ENCODE results near the gene MPV17L2.

GRCh38 chr19:18156841-18157464, 36.1 kb upstream of the MPV17L2 start:
- no peak for TF ChIP-seq CTCF (IDR thresholded peaks at IDR 0.05)
- no peak for TF ChIP-seq POLR2A (IDR thresholded peaks at IDR 0.05)
